ENCODE results near the gene COX15. TPM values are rescaled to one million over a fixed set of nuclear protein-coding genes. Genes with fewer than 3 reads are reported as not detected.
"Not testable (repeated sequence)": the region's sequence is repeated elsewhere in the genome, so short reads cannot be mapped to it uniquely, and the experiment has no call there.

Gene COX15
- total RNA-seq, 1 donor from 2014 or later, result 26.8 TPM

GRCh38 chr10:99756159-99756558 lies 24.2 kb upstream of the COX15 start:
- no peak for TF ChIP-seq CTCF (conservative IDR thresholded peaks at IDR 0.05; ENCODE audit: low read depth, low read length)
- DNase-seq (ENCODE audit: low read depth), result no peak
- no peak overlapping the region for H3K4me3 ChIP-seq (ENCODE audit: low read depth, low read length)

GRCh38 chr10:99754670-99755069 lies 22.7 kb upstream of the COX15 start:
- H3K4me3 ChIP-seq (ENCODE audit: low read depth, low read length), result no peak overlapping the region
- DNase-seq (ENCODE audit: low read depth), result no peak
- TF ChIP-seq CTCF (conservative IDR thresholded peaks at IDR 0.05; ENCODE audit: low read depth, low read length), result no peak

- no peak for TF ChIP-seq CTCF (conservative IDR thresholded peaks at IDR 0.05; ENCODE audit: low read depth, low read length)
- H3K4me3 ChIP-seq (ENCODE audit: low read depth, low read length), result no peak overlapping the region
- no peak for DNase-seq (ENCODE audit: low read depth)
These were observed 18.7 kb upstream of the COX15 start for GRCh38 chr10:99750641-99751040.

- TF ChIP-seq CTCF (conservative IDR thresholded peaks at IDR 0.05; ENCODE audit: low read depth, low read length), result no peak
- DNase-seq (ENCODE audit: low read depth), result no peak
- no peak overlapping the region for H3K4me3 ChIP-seq (ENCODE audit: low read depth, low read length)
These were observed 17.0 kb upstream of the COX15 start for GRCh38 chr10:99748823-99749451.

- not testable (repeated sequence) for DNase-seq (ENCODE audit: low read depth); H3K4me3 ChIP-seq (ENCODE audit: low read depth, low read length)
These were observed 14.2 kb upstream of the COX15 start for GRCh38 chr10:99746166-99746565.

GRCh38 chr10:99743841-99744240 lies 11.9 kb upstream of the COX15 start:
- no peak overlapping the region for H3K4me3 ChIP-seq (ENCODE audit: low read depth, low read length)
- no peak for TF ChIP-seq CTCF (conservative IDR thresholded peaks at IDR 0.05; ENCODE audit: low read depth, low read length)
- DNase-seq (ENCODE audit: low read depth), result no peak

GRCh38 chr10:99742701-99743100 lies 10.8 kb upstream of the COX15 start:
- no peak for DNase-seq (ENCODE audit: low read depth)
- no peak for TF ChIP-seq CTCF (conservative IDR thresholded peaks at IDR 0.05; ENCODE audit: low read depth, low read length)

More at GRCh38 chr10:99742701-99743100, 10.8 kb upstream of the COX15 start:
- no peak overlapping the region for H3K4me3 ChIP-seq (ENCODE audit: low read depth, low read length)
